Activated CD4-positive, CD25-positive, alpha-beta regulatory T cell treated with anti-CD3 and anti-CD28 coated beads, Interleukin-2, amount 50 U/mL, for 16 hours (primary cell): ENCODE data around the gene ZNF519.
A peak's percentile ranks its signal among the peaks of the same experiment; 100 is the strongest.
"Not testable (repeated sequence)": the region's sequence is repeated elsewhere in the genome, so short reads cannot be mapped to it uniquely, and the experiment has no call there.

Experiments
- DNase-seq: peaks from one replicate; pipeline ENCODE4 v3.0.0-alpha.2; 2020; ENCODE audit warnings: low read depth, low spot score

Gene ZNF519

DNA sequence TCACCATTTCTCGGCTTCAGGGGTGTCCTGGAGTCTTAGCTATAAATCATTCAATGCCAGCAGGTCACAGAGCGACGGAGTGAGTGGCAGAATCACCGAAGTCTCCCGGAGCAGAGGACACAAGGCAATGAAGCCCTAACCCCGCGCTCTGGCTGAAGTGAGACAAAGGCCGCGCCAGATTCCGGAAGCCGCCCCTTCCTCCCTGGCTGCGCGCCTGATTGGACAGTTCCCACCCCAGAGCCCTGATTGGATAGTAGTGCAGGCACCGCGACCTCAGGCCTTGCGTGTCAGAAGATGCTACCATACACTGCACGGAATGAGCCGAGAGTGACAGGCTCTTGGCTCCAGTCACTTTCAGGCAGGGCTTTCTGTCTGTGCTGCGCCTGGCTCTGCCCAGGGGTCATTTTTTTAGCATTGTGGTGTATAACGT lies at the start of gene ZNF519:
Gene ZNF519 (minus strand): TSS at position 165 of the 430 bp plus-strand sequence. CDS start 158 bp downstream, at position 7.
- DNase-seq: peak; percentile 75

- no peak for DNase-seq
Observed at GRCh38 chr18:14179306-14179705, 47.1 kb upstream of the ZNF519 start.

DNA sequence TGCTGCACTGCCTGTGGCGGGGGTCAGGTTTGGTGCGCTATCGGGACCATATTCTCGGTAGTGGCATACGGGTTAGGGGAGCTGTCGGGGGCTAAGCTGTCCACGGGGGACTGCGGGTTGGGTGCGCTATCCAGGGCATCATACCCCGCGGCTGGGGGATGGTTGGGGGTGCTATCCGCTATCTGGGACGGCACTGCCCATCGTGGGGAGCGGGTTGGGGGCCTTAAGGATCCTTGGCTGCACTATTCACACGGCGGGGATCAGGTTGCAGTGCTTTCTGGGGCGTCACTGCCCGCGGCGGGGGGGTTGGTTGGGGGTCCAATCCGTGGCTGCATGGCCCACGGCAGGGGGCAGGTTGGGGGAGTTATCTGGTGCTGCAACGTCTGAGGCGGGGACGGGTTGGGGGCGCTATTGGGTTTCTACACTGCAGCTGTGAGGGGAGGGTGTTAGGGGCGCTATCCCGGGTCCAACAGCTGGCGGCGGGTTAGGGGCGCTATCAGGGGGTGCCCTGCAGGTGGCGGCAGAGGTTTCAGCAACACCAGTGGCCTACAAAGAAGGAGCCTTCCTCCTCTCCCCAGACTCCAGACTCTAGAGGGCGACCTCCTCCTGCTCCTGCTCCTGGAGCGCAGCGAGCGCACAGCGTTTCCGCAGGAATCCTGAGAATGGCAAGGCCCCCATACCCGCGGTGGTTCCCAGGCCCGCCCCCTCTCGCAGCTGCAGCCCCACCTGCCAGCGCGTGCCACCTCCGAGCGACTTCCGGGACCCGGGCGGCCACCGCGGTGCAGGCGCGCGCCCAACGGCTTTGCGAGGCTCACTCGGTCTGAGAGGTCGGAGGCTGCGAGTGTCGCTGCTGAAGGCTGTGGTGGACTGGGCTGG lies 46.3 kb upstream of the ZNF519 start:
- DNase-seq: peak; percentile 48

DNA sequence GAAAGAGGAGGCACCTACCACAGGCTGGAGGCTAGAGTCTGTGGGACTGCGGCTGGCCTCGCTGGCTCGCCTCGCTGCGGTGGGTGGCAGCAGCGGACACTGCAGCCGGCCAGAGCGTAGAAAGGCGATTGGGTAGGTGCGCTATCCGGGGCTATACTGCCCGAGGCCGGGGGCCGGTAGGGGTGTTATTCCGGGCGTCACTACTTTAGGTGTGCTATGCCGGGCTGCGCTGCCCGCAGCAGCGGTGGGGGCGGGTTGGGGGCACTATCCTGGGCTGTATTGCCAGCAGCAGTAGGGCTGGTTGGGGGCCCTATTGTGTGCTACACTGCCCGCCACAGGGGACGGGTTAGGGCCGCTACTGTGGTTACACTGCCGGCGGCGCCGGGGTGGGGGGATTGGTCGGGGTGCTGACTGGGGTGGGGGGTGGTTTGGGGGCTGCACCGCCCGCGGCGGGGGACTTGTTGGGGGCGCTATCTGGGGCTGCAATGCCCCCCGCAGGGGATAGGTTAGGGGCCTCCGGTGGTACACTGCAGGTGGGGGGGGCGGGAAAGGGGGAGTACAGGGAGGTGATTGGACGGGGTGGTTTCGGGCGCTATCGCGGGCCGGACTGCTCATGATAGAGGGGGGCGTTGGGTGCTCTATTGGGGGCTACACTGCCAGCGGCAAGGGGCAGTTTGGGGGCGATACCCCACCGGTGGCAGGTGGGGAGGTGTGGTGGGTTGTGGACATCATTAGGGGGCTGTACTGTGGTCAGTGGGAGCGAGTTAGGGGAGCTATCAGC lies 45.5 kb upstream of the ZNF519 start:
- not testable (repeated sequence) for DNase-seq

DNA sequence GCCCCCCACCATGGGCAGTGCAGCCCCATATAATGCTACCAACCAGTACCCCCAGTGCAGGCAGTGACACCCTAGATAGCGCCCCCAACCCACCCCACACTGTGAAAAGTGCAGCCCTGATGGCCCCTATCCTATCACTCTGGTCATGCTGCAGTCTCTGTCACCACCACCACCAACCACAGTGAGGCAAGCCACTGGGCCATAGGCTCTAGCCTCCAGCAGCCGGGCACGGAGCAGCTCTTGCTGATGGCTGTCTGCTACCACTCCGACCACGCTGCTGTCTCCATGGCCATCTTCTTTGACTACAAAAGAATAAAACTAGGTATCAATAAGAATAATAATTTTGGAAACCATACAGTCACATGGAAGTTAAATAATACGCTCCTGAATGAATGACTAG lies 43.2 kb upstream of the ZNF519 start:
- DNase-seq: not testable (repeated sequence)

DNA sequence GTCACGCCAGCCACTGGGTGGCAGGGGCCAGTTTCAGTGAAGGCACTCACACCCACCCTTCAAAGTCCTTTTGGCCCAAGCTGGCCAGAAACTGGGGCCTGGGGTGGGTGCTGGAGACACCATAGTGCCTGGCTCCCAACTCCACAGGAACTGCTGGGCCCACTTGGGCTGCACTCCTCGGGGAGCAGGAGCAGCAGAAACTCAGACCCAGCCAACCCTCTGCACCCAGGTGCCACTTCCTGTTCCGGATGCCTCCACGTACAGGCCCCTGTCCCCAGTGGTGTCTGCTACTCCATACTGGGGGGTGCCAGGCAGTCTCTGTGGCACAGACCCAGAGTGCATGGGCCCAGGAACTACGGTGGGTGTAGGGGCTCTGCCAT lies 42.5 kb upstream of the ZNF519 start:
- DNase-seq: no peak

- not testable (repeated sequence) for DNase-seq
Observed at GRCh38 chr18:14174002-14174705, 41.9 kb upstream of the ZNF519 start.

DNA sequence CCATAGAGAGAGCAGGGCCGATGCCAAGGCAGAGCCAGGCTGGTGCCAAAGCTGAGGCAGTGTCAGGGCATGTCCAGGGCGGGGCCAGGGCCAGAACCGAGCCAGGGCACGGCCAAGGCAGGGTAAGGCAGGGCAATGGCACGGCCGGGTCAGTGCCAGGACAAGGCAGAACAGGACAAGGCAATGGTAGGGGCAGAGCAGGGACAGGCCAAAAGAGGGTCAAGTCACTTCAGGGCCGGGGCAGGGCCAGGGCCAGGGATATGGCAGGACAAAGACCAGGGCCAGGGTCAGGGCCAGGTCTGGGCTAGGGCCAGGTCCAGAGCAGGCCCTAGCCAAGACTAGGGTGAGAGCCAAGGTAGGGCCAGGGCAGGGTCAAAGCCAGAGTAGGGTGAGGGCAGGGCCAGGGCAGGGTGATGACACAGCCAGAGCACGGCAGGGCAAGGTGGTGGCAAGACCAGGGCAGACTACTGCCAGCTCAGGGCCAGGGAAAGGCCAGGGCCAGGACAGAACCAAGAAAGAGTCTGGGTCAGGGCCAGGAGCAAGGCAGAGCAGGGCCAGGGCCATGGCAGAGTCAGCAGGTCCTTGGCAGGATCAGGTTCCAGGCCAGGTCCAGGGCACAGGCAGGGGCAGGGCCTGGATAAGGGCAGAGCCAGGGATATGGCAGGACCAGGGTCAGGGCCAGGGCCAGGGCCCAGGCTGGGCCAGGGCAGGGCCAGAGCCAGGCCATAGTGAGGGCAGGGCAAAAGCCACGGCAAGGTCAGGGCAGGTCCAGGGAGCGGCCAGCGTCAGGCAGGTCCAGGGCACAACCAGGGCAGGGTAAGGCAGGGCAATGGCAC lies 41.1 kb upstream of the ZNF519 start:
- DNase-seq: not testable (repeated sequence)

- not testable (repeated sequence) for DNase-seq
Observed at GRCh38 chr18:14172142-14173115, 40.2 kb upstream of the ZNF519 start.

DNA sequence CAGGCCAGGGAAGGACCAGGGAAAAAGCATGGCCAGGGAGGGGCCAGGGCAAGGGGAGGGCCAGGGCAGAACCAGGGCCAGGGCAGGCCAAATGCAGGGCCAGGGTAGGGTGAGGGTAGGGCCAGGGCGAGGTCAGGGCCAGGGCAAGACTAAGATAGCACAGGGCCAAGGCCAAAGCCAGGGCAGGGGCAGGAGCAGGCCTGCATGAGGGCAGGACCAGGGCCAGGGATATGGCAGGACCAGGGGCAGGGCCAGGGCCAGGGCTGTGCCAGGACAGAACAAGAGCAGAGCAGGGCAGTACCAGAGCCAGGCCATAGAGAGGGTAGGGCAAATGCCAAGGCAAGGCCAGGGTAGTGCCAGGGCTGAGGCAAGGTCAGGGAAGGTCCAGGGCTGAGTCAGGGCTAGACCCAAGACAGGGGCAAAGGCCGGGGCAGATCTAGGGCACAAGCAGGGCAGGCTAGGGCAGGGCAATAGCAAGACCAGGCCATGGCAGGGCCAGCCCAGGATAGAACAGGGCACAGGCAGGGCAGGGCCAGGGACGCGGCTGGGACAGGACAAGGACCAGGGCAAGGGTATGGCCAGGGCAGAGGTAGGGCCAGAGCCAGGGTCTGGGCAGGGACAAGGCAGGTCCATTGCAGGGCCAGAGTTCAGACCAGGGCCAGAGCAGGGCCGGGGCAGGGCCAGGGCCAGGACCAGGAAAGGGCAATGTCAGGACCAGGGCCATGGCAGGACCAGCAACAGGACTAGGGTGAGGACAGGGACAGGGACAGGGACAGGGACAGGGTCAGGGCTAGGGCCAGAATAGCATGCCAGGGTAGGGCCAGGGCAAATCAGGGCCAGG lies 39.3 kb upstream of the ZNF519 start:
- not testable (repeated sequence) for DNase-seq

- not testable (repeated sequence) for DNase-seq
Observed at GRCh38 chr18:14170367-14171036, 38.3 kb upstream of the ZNF519 start.

- DNase-seq: not testable (repeated sequence)
Observed at GRCh38 chr18:14162915-14163314, 30.7 kb upstream of the ZNF519 start.

GRCh38 chr18:14151564-14152113 lies 19.4 kb upstream of the ZNF519 start:
- not testable (repeated sequence) for DNase-seq

DNA sequence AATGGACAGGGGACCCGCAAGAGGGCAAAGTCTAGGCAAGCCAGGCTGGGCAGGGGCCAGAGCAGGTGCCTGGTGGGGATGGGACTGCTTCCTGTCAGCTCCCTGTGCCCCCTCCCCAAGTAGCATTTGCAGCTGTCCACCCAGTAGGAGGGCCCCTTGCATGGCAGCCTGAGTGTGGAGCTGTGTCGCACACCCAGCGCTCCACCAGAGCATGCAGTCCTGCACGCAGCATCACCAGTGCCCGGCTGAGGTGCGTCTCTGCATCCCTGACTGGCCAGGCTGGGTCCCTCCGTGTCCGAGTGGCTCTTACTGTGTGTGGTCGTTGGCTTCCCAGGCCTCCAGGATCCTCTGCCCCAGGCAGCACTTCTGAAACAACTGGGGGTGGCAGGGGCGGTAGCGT lies 18.5 kb upstream of the ZNF519 start:
- DNase-seq: not testable (repeated sequence)

GRCh38 chr18:14149916-14150420 lies 17.7 kb upstream of the ZNF519 start:
- DNase-seq: not testable (repeated sequence)

DNA sequence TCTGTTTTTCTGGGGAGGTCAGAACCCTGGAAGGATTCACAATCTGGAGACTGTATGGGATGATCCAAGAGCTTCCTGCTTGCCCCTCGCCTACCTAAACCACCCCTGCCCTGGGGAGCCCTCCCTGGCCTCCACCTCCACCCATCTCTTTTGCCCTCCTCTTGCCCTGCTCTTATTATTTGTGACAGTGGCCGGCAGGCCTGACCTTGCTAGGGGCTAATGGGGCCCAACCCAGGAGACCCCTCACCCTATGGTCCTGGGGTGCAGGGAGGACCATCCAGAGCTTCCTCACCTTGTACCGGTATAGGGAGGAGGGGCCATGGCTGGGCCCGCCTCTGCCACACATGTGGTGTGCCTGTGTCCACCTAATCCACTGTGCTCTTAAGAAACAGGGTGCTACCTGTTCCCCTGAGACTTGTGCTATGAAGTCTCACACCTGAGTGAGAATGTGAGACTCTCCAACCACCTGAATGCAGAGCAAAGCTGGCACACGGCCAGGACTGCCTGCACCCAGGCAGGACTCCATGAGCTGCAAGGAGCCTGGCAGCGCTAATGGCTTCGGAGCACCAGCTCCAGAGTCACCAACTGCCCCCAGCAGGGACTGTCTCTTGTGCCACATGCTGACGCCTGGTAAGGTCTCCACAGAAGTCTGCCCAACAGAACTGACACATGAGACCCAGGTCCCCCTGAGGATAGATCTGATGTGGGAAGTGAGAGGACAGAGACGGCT lies 17.1 kb upstream of the ZNF519 start:
- DNase-seq: not testable (repeated sequence)
